Aorta (tissue), 5 donors: ENCODE results near the gene ADGRA1. TPM values are rescaled to one million over a fixed set of nuclear protein-coding genes. Genes with fewer than 3 reads are reported as not detected.

ENCODE experiments used
- ATAC-seq: fragments of 200-7000 bp; cut with Tn5 transposase; one replicate; pipeline ENCODE4 v1.9.1; 2022; ENCODE audit warnings: moderate library complexity; ENCODE audit not compliant: low FRiP score
- DNase-seq, 2 donors: peaks; one replicate each; pipeline ENCODE4 v3.0.0-alpha.2; 2020
- H3K27ac ChIP-seq, 2 donors: one replicate each; pipeline ENCODE4 v1.5.1; 2013; ENCODE audit warnings: low read length in 2 of 2, mild to moderate bottlenecking in 2 of 2, moderate library complexity in 2 of 2, control low read depth in 1 of 2, inconsistent platforms in 1 of 2, low read depth in 1 of 2
- H3K27me3 ChIP-seq, 2 donors: one replicate each; pipeline ENCODE4 v1.6.1; 2013; ENCODE audit warnings: control low read depth in 1 of 2, low read length in 1 of 2, mild to moderate bottlenecking in 1 of 2, moderate library complexity in 1 of 2; ENCODE audit not compliant: insufficient read depth in 2 of 2, control insufficient read depth in 1 of 2
- H3K36me3 ChIP-seq, 2 donors: one replicate each; pipeline ENCODE4 v1.6.1; 2013; ENCODE audit warnings: control low read depth in 1 of 2, low read length in 1 of 2, mild to moderate bottlenecking in 1 of 2; ENCODE audit not compliant: insufficient read depth in 2 of 2, control insufficient read depth in 1 of 2
- H3K4me1 ChIP-seq, 2 donors: one replicate each; pipeline ENCODE4 v1.6.1; 2013; ENCODE audit warnings: low read length in 2 of 2, control low read depth in 1 of 2, mild to moderate bottlenecking in 1 of 2, moderate library complexity in 1 of 2; ENCODE audit not compliant: insufficient read depth in 2 of 2, control insufficient read depth in 1 of 2
- H3K4me3 ChIP-seq, 2 donors: one replicate each; pipeline ENCODE4 v1.5.1; 2013; ENCODE audit warnings: low read length in 2 of 2, control low read depth in 1 of 2, mild to moderate bottlenecking in 1 of 2
- H3K9me3 ChIP-seq: one replicate; pipeline ENCODE4 v1.6.1; 2013; ENCODE audit warnings: mild to moderate bottlenecking, low read length; ENCODE audit not compliant: control insufficient read depth
- WGBS, 2 donors: extraction: QIAGEN DNeasy Blood & Tissue Kit; methylation state at CpG; one replicate each; pipeline ENCODE4 v1.1.7; 2013; 5-methylcytosine and 5-hydroxymethylcytosine counted together
- intact Hi-C, 2 donors: fragments of 100-400 bp; cut with DNase I; formaldehyde crosslinking; loops; one replicate each; pipeline versions ENCODE4 v1.14.2 to v1.15.0; 2022
- polyA plus RNA-seq, 2 donors: library from polyadenylated mRNA; stranded (reverse); fragments of 200-250 nt; gene quantifications; one replicate each; pipeline ENCODE4 v1.2.3, GENCODE V29; 2013
- total RNA-seq, 2 donors: library from RNA; stranded (reverse); fragmentation: NEBNext Ultra II Directional; extraction: Animal tissue kit (Norgen Biotek cat#: 25700); gene quantifications; one replicate each; pipeline ENCODE4 v1.2.1, GENCODE V29; 2021
- donor health status: healthy with polysubstance abuse.
- donor health status: Bipolar disorder and iron deficiency.
- donor health status: DM: no; HTN: no; CAD: no.
- donor health status: DM: no; HTN: no; CAD: no.
- donor health status: DM: yes; HTN: yes; CAD: no.

Gene ADGRA1
- total and polyA plus RNA-seq, 4 donors = 0.20 TPM; not detected in 3

- 80% methylated on average over 23 of the region's 23 CpGs for WGBS, 2 donors
- DNase-seq (no peak), ATAC-seq (no peak)
- Histone ChIP-seq H3K36me3 (no peaks in the 10 kb centered on the region), H3K4me1 (no peaks in the 10 kb centered on the region), H3K27me3 (no peaks in the 10 kb centered on the region), H3K27ac (no peak overlapping the region), H3K4me3 (no peak overlapping the region), H3K9me3 (no peaks in the 10 kb centered on the region)
- intact Hi-C loops = no loop called here
Measured at GRCh38 chr10:133069033-133069525, 18.6 kb upstream of the ADGRA1 start.

- Histone ChIP-seq H3K4me1 (no peaks in the 10 kb centered on the region), H3K36me3 (no peaks in the 10 kb centered on the region), H3K27me3 (no peaks in the 10 kb centered on the region), H3K9me3 (no peaks in the 10 kb centered on the region), H3K4me3 (no peak overlapping the region), H3K27ac (no peak overlapping the region)
- intact Hi-C loops = no loop called here
- DNase-seq (no peak), ATAC-seq (no peak)
- WGBS, 2 donors = 74 to 78% methylated on average over 16 of the region's 16 CpGs
Measured at GRCh38 chr10:133070405-133070804, 17.3 kb upstream of the ADGRA1 start.

- Histone ChIP-seq H3K27ac (no peak overlapping the region), H3K4me3 (no peak overlapping the region), H3K27me3 (no peaks in the 10 kb centered on the region), H3K9me3 (no peaks in the 10 kb centered on the region), H3K4me1 (no peaks in the 10 kb centered on the region), H3K36me3 (no peaks in the 10 kb centered on the region)
- DNase-seq (no peak), ATAC-seq (no peak)
- intact Hi-C loops = no loop called here
- WGBS, 2 donors = 70 to 77% methylated on average over 21 of the region's 21 CpGs
Measured at GRCh38 chr10:133070810-133071209, 16.9 kb upstream of the ADGRA1 start.

GRCh38 chr10:133071733-133072132 is 16.0 kb upstream of the ADGRA1 start:
- H3K27me3 ChIP-seq = no peaks in the 10 kb centered on the region

GRCh38 chr10:133072196-133072595 is 15.5 kb upstream of the ADGRA1 start:
- ATAC-seq (no peak), DNase-seq (no peak)
- H3K27me3 ChIP-seq = no peaks in the 10 kb centered on the region
- no peak overlapping the region for H3K27ac ChIP-seq
- H3K36me3 ChIP-seq = no peaks in the 10 kb centered on the region
- H3K9me3 ChIP-seq = no peaks in the 10 kb centered on the region
- H3K4me3 ChIP-seq = no peak overlapping the region
- 50 to 59% methylated on average over 19 of the region's 19 CpGs for WGBS, 2 donors
- intact Hi-C loops = no loop called here
- H3K4me1 ChIP-seq = no peaks in the 10 kb centered on the region

More at GRCh38 chr10:133071733-133072132, 16.0 kb upstream of the ADGRA1 start:
- intact Hi-C loops = no loop called here
- Histone ChIP-seq H3K36me3 (no peaks in the 10 kb centered on the region), H3K27ac (no peak overlapping the region), H3K4me1 (no peaks in the 10 kb centered on the region), H3K4me3 (no peak overlapping the region), H3K9me3 (no peaks in the 10 kb centered on the region)
- 68 to 72% methylated on average over 11 of the region's 11 CpGs for WGBS, 2 donors
- no peak for DNase-seq
- no peak for ATAC-seq

GRCh38 chr10:133072720-133073390 is 14.9 kb upstream of the ADGRA1 start:
- H3K27me3 ChIP-seq = no peaks in the 10 kb centered on the region
- intact Hi-C loops = no loop called here
- H3K9me3 ChIP-seq = no peaks in the 10 kb centered on the region
- H3K27ac ChIP-seq = no peak overlapping the region
- H3K4me1 ChIP-seq = no peaks in the 10 kb centered on the region
- WGBS, 2 donors = 74 to 79% methylated on average over 34 of the region's 34 CpGs
- DNase-seq (no peak), ATAC-seq (no peak)
- no peaks in the 10 kb centered on the region for H3K36me3 ChIP-seq
- H3K4me3 ChIP-seq = no peak overlapping the region

- no peaks in the 10 kb centered on the region for H3K27me3 ChIP-seq
- H3K9me3 ChIP-seq = no peaks in the 10 kb centered on the region
- ATAC-seq (no peak), DNase-seq (no peak)
- H3K4me3 ChIP-seq = no peak overlapping the region
- intact Hi-C loops = no loop called here
- 86 to 89% methylated on average over 25 of the region's 25 CpGs for WGBS, 2 donors
- no peaks in the 10 kb centered on the region for H3K36me3 ChIP-seq
- H3K27ac ChIP-seq = no peak overlapping the region
- H3K4me1 ChIP-seq = no peaks in the 10 kb centered on the region
Measured at GRCh38 chr10:133075346-133076137, 12.2 kb upstream of the ADGRA1 start.

- ATAC-seq = peak; percentile 26
Measured at GRCh38 chr10:133076274-133077038, 11.3 kb upstream of the ADGRA1 start.

More at GRCh38 chr10:133076274-133077038, 11.3 kb upstream of the ADGRA1 start:
- Histone ChIP-seq H3K36me3 (no peaks in the 10 kb centered on the region), H3K9me3 (no peaks in the 10 kb centered on the region), H3K4me3 (no peak overlapping the region), H3K27me3 (no peaks in the 10 kb centered on the region), H3K4me1 (no peaks in the 10 kb centered on the region), H3K27ac (no peak overlapping the region)
- intact Hi-C loops = no loop called here
- no peak for DNase-seq
- WGBS, 2 donors = 88 to 91% methylated on average over 30 of the region's 30 CpGs
